ENCODE data around the gene BACH1.
A peak's percentile ranks its signal among the peaks of the same experiment; 100 is the strongest.

BACH1 gene

DNA sequence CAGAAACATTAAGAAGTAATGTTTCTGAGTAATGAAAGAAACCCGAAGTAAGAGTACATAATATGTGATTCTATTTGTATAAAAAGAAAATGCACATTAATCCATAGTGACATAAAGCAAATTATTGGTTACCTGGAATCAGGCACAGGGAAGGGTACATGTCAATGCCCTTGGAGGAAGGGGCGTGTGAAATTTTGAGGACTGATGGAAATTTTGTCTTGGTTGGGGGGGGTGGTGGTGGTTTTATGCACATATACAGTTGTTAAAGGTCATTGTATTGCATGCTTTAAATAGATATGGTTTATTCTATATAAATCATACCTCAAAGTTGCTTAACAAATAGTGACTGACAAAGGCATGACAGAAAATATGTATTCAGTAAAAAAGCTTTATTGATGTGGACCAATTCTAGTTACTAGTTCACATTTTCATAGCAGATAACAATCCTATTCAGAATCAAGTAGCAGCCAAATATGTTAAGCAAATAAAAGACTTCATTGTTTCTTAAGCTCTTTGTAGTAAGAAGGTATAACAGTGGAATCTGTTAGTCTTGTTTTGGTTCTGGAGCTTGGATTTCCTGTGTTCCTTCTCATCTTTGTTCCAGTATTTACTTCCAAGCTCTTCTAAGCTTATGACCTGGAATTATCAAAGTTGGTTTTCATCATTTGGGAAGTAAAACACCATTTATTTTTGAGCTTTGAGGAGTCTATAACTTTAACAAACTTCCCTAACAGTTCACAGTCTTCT is 15.1 kb downstream of the BACH1 start:
- DNase-seq (ENCODE audit: low read depth in 2 of 3, low spot score in 1 of 3) = no peak

DNA sequence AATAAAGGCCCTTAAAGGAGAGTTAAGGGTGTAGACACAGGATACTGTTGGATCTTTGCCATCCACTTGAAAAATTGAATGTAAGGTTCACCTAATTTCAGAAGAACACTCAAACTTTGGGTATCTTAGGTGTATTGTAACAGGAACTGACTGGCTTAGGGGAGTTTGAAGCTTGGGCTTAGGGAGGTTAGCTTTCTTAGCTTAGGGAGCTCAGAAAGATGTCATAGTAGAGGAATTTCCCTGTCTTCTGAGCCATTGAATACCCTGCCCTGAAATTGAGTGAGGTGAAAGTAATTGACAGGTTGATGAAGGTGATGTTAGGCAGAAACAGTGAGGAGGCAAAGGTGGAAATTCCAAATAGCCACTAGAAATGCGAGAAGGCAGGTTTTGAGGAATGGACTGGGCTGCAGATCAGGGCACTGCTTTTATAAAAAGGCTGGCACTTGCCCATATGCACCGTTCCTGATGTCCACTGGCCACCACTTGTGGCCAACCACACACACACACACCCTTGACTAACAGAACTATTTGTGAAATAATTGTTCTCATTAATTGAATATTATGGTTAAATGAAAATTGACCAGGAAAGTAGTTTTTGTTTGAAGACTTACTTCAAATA is 16.5 kb downstream of the BACH1 start:
- DNase-seq (ENCODE audit: low read depth in 2 of 3, low spot score in 1 of 3) = no peak

DNA sequence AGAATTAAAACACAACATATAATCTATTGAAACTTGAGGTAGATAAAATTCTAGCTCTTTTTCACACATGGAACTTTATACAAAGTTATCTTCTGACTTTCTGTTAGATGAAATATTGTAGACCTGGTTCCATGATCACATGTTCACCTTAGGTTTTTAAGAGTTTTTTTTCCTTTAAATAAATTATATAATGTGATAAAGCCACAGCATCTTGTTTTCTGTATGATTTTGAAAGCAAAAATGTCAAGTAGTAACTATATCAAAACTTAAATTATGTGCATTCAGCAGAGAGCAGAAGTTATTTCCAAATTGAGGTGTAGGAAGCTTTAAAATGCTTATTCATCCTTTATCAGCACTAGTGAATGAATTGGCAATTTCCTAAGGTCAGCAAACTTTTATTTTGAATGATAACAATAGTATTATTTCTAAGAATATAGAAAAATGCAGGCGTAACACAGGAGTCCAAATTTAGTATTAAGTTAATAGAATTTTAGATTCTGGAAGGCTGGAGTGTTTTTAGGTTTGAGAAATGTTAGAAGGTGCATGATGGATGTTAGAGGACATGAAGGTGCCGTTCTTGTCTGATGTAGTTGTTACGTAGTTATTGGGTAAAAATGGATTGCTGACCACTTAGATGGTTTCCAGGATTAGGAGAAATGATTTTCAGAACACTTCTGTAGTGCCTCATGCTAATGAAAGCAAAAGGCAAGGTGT is 17.5 kb downstream of the BACH1 start:
- DNase-seq (ENCODE audit: low read depth in 2 of 3, low spot score in 1 of 3) = no peak

DNA sequence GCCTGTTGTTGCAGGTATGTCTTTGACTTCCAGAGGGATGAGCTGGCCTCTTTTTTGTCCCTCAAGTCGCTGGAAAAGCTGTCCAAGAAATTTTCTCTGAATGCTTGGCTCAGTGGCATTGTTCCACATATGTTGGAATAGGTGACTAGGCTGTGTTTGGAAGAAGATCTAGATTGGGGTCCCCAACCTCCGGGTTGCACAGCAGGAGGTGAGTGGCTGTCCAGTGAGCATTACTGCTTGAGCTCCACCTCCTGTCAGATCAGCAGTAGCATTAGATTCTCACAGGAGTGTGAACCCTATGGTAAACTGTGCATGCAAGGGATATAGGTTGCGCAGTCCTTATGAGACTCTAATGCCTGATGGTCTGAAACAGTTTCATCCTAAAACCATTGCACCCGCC is 18.1 kb downstream of the BACH1 start:
- no peak for DNase-seq (ENCODE audit: low read depth in 2 of 3, low spot score in 1 of 3)

DNA sequence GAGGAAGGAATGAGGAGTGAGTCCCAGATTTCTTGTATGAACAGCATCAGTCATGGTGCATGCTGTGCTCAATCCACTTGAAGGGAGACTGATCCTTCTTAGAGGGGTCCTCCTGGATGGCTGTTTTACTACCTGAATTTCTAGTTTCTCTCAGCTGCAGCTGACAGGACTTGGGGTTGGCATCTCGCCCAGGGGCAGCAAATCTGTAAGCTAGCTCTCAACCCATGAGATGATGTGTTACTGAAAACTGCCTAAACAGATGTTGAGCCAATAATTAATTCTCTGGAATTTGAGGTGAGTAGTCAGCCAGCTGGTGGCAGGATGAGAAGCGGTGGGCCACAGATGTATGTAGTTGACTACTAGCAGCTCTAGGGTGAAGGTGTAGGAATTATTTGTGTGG is 19.6 kb downstream of the BACH1 start:
- no peak for DNase-seq (ENCODE audit: low read depth in 2 of 3, low spot score in 1 of 3)

DNA sequence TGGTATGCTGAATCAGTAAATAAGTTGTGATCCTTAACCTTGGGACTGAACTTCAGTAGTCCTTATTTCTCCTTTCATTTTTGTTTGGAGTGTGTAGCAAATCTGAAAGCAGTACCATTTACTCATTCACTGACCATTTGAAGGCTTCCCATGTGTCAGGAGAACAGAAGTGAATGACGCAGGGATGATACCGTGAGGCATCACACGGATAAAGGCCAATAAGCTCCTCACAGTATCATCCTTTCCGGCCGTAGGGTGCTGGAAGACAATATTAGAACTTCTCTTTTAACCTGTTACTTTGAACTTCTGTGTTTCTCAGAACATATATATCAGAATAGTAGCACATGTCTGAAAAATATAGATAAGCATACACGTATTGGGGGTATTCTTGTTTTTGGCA is 21.3 kb downstream of the BACH1 start:
- no peak for DNase-seq (ENCODE audit: low read depth in 2 of 3, low spot score in 1 of 3)

DNA sequence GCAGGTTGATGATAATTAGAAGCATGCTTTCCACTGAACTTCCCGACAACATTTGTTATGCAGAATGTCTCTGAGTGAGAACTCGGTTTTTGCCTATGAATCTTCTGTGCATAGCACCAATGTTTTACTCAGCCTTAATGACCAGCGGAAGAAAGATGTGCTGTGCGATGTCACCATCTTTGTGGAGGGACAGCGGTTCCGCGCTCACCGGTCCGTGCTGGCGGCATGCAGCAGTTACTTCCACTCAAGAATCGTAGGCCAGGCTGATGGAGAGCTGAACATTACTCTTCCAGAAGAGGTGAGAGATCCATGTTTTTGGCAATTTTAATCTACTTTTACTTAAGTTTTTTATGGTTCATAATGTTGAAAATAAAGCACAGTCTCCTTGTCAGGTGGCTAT is 22.5 kb downstream of the BACH1 start:
- no peak for DNase-seq (ENCODE audit: low read depth in 2 of 3, low spot score in 1 of 3)

DNA sequence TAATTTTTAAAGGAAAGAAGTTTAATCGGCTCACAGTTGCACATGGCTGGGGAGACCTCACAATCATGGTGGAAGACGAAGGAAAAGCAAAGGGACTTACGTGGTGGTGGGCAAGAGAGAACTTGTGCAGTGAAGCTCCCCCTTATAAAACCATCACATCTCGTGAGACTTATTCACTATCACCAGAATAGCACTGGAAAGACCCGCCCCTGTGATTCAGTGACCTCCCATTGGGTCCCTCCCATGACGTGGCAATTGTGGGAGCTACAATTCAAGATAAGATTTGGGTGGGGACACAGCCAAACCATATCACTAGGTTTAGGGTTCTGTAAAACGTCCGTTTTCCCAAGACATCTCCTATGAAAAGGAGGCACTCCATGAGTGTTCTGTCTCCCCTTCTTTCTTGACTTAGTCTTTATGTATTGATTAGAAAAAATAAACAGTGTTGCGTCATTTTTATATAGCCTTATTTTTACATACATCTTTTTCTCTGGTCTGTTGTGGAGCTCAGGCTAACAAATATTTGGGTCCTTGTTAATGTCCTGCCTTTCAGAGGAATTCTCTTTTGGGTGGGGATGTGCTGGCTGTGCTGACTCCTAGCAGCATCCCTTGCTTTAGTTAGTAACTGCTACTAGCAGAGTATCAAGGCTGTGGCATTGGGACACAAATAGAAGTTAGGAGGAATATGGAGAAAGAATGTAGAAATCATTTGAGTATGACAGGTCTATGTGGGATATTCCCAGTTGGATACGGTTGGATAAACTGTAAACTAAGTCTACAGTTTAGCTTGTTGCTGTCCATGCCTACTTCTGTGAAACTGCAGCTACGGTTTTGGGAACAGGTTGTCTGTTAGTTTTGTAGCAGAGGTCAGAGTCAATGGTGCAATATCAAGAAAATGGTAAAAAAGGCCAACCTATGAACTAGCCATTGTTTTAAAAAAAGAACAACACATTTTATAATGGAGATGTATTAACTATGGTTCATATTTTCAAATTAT is 23.5 kb downstream of the BACH1 start:
- no peak for DNase-seq (ENCODE audit: low read depth in 2 of 3, low spot score in 1 of 3)

DNA sequence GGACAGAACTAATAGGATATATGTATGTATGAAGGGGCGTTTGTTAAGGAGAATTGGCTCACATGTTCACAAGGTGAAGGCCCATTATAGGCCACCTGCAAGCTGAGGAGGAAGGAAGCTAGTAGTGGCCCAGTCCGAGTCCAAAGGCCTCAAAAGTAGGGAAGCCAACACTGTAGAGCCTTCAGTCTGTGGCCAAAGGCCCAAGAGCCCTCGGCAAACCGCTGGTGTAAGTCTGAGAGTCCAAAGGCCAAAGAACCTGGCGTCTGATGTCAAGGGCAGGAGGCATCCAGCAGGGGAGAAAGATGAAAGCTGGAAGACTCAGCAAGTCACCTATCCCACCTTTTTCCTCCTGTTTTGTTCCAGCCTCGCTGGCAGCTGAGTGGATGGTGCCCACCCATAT is 24.5 kb downstream of the BACH1 start:
- no peak for DNase-seq (ENCODE audit: low read depth in 2 of 3, low spot score in 1 of 3)

DNA sequence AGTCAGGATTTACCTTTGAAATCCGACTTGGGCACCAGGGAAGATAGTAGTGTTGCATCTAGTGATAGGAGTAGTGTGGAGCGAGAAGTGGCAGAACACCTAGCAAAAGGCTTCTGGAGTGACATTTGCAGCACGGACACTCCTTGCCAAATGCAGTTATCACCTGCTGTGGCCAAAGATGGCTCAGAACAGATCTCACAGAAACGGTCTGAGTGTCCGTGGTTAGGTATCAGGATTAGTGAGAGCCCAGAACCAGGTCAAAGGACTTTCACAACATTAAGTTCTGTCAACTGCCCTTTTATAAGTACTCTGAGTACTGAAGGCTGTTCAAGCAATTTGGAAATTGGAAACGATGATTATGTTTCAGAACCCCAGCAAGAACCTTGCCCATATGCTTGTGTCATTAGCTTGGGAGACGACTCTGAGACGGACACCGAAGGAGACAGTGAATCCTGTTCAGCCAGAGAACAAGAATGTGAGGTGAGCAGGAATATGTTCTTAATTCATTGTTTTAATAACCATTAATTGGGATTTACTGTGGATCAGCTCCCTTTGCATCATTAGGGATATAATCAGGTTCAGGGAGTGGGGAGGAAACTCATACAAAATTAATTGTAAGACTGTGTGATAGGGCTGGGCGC is 28.3 kb downstream of the BACH1 start:
- DNase-seq (ENCODE audit: low read depth in 2 of 3, low spot score in 1 of 3) = no peak

DNA sequence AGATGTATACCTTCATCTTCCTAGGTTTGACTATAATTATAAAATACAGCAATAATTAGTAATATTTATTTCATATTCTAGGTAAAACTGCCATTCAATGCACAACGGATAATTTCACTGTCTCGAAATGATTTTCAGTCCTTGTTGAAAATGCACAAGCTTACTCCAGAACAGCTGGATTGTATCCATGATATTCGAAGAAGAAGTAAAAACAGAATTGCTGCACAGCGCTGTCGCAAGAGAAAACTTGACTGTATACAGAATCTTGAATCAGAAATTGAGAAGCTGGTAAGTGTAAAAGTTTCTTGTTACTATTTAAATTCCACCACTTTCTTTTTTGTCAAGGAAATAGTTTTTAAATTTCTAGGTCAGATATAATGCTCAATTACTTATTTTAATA is 30.7 kb downstream of the BACH1 start:
- DNase-seq (ENCODE audit: low read depth in 2 of 3, low spot score in 1 of 3) = no peak

DNA sequence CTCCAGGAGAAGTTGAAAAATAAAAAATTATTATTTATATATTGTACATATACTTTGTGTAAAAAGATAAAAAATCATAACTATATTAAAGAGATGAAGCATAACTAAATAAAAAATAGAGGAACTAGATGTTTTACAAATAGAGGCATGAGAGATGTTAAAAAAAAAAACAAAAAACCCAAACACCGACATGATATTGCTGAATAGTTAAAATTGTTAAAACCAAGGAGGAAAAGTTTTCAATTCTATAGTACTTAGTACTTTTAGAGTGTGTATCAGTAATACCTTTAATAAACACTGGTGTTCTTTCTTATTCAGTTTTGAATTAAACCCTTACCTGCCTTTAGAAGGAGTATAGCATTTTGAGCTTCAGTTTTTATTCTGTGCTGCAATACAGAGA is 32.1 kb downstream of the BACH1 start:
- DNase-seq (ENCODE audit: low read depth in 2 of 3, low spot score in 1 of 3) = no peak

DNA sequence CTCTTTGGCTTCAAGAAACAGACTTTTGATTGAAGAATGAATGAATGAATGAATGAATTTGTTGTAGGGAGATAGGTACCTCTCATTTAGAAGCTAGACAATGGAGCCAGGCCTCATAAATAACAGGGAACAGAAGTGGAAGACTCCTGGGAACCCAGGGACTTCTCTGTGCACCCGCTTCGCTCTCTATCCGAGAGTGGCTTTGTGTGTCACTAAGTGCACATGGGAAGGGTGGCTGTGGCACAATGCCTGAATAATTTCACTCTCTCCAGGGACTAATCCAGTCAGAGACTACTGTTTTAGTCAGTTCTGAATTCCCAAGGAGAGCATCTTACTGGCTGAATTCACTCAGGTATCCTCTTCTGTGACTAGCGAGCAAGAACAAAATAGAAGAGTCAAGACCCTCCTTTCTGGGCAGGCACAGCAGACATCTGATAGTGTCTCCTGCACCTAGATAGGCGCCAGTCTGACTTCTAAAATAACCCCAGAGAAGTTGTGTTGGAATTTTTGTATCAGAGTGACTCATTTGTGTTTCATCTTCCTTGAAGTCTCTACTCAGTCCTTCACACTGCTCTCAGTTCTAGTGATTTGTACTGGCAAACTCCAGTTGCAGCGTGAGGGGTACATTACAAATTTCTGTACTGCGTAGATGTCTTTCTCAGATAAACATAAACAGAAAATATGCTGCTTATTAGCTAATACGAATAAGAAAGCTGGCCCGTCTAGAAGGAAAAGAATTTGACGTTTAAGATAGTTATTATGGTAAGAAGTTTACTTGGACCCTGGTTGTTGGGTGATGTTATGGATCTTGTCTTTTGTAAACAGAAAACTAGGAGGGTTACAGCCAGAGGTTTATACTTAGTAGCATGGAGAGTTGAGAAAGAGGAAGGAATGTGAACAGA is 34.0 kb downstream of the BACH1 start:
- DNase-seq (ENCODE audit: low read depth in 2 of 3, low spot score in 1 of 3) = no peak

DNA sequence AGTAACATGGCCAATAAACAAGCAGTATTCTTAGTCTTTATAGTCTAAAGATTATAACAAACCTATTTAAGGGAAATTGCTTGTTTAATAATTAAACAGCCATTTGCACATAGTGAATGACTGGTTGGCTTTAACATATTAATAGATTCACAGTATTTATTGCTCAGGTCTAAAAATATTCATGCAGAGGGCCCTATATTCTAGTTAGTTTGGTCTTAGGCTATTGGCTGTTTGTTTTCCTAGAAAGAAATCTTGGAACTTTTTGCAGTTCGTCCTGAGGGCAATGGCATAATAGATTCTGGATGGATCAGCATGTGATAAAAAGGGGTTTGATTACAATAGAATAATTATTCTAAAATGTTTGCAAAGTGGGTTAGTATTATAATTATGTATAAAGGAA is 34.7 kb downstream of the BACH1 start:
- no peak for DNase-seq (ENCODE audit: low read depth in 2 of 3, low spot score in 1 of 3)

DNA sequence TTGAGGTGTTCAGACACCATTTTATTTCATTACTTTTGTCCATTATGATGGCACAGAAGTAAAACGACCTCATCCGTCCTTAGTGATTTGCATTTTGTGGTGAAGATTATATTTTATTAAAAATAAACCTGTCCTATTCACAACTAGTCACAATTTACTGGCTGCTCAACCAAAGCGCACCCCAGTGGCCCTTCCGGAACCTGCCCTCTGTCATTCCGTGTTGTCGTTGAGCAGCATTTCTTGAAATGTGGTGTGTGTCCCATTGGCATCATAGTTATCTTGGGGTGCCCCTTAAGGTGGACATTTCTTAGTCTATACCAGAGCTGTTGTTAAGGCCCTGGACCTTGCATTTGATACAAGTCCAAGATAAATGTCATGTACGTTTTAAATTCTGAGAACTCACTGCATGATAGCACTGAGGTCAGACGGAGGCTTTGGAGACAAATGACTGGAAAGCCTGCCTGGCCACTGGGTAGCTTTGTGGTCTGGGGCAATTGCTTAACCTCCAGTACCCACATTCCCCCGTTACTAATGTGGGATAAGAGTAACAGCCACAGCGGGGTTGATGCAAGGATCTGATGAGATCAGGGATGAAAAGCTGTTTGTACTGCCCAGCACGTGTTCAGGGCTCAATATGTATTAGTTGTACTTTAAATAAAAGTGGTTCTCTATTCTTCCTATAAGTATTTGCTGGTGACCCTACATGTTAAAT is 36.2 kb downstream of the BACH1 start:
- no peak for DNase-seq (ENCODE audit: low read depth in 2 of 3, low spot score in 1 of 3)

DNA sequence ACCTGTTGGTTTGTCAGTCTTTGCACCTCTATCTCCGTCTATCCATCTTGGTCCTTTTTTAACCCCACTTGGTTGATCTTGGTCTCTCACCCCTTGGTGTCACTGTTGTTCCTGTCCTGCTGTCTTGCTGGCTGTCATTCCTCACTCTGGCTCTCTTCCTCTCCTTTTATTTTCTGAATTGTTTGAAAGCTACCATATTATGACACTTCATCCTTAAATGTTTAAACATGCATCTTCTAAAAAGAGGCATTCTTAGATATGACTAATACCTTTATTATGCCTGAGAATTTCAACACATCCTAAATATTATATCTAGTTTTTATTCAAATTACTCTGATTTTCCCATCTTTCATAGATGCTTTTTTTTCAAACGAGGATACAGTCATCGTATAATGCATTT is 37.0 kb downstream of the BACH1 start:
- DNase-seq (ENCODE audit: low read depth in 2 of 3, low spot score in 1 of 3) = no peak

DNA sequence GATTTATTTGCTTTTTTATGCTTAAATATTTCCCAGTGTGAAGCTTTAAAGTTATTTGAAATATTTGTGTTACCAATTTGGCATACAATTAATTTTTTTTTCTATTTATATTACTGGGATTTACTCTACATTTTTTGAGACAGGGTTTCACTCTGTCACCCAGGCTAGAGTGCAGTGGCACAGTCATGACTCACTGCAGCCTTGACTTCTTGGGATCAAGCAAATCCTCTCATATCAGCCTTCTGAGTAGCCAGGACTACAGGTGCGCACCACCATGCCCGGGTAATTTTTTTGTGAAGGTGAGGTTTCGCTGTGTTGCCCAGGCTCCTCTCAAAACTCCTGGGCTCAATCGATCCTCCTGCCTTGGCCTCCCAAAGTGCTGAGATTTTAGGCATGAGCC is 39.5 kb downstream of the BACH1 start:
- DNase-seq (ENCODE audit: low read depth in 2 of 3, low spot score in 1 of 3) = no peak

DNA sequence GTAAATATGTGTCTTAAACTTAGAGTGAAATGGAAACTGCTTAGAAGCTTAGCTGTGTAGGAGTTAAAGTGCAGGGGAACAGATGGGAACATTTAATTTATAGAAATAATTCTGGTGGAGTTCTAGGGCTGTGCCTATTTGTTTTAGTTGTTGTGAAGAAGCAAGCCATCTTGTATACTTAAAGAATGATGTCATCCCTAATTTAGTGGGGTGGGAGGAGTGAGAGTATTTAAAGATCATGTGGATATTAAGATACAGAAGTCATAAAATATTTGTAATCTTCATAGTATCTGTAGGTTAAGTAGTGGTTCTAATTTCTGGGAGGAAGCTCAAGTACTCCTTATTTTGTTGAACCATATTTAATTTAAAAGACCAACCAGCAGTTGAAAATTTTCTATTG is 41.5 kb downstream of the BACH1 start:
- no peak for DNase-seq (ENCODE audit: low read depth in 2 of 3, low spot score in 1 of 3)

DNA sequence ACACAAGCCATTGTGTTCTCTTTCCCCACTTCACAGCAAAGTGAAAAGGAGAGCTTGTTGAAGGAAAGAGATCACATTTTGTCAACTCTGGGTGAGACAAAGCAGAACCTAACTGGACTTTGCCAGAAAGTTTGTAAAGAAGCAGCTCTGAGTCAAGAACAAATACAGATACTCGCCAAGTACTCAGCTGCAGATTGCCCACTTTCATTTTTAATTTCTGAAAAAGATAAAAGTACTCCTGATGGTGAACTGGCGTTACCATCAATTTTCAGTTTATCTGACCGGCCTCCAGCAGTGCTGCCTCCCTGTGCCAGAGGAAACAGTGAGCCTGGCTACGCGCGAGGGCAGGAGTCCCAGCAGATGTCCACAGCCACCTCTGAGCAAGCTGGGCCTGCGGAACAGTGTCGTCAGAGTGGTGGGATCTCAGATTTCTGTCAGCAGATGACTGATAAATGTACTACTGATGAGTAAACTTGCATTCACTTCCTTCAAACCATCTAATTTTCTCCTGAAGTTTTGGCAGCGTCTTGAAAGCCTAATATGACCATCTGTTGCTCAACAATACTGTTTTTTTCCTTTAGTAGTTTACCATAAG is 43.7 kb downstream of the BACH1 start:
- peak; percentile 62 to 69 (median 66) for DNase-seq (ENCODE audit: low read depth in 2 of 3, low spot score in 1 of 3)
